Liver (tissue), 3 donors: ENCODE results near the gene COL26A1.

Experiments
- GABPA ChIP-seq, 2 donors: IDR thresholded peaks in 1 of 2; conservative IDR thresholded peaks in 1 of 2; 2 replicates each; pipeline ENCODE4 v1.6.1; 2016; ENCODE audit warnings: antibody characterized with exemption in 2 of 2, mild to moderate bottlenecking in 1 of 2, moderate library complexity in 1 of 2
- RAD21 ChIP-seq, 2 donors: IDR thresholded peaks; 2 replicates each; pipeline ENCODE4 v1.6.1; 2016; ENCODE audit warnings: antibody characterized with exemption in 2 of 2, mild to moderate bottlenecking in 2 of 2
- SP1 ChIP-seq: IDR thresholded peaks from 2 replicates; pipeline ENCODE4 v1.6.1; 2018; ENCODE audit warnings: antibody characterized with exemption, mild to moderate bottlenecking
- TAF1 ChIP-seq: conservative IDR thresholded peaks from 2 replicates; pipeline ENCODE4 v1.6.1; 2016; ENCODE audit warnings: antibody characterized with exemption, mild to moderate bottlenecking
- YY1 ChIP-seq: IDR thresholded peaks from 2 replicates; pipeline ENCODE4 v1.6.1; 2016; ENCODE audit warnings: antibody characterized with exemption, mild to moderate bottlenecking
- TF ChIP-seq, protein P1 (sequence below): fragments of 150-350 bp; IDR thresholded peaks from 2 replicates; pipeline ENCODE4 v1.5.1; 2017; ENCODE audit warnings: improper control_type of control experiment, low read depth, low read length; ENCODE audit not compliant: missing input control
- TF ChIP-seq, protein P2 (sequence below): IDR thresholded peaks from 2 replicates; pipeline ENCODE4 v1.6.1; 2016; ENCODE audit warnings: antibody characterized with exemption
- TF ChIP-seq, protein P3 (sequence below): IDR thresholded peaks from 2 replicates; pipeline ENCODE4 v1.6.1; 2016; ENCODE audit warnings: antibody characterized with exemption
- donor health status: healthy.
- donor health status: healthy.

DNA sequence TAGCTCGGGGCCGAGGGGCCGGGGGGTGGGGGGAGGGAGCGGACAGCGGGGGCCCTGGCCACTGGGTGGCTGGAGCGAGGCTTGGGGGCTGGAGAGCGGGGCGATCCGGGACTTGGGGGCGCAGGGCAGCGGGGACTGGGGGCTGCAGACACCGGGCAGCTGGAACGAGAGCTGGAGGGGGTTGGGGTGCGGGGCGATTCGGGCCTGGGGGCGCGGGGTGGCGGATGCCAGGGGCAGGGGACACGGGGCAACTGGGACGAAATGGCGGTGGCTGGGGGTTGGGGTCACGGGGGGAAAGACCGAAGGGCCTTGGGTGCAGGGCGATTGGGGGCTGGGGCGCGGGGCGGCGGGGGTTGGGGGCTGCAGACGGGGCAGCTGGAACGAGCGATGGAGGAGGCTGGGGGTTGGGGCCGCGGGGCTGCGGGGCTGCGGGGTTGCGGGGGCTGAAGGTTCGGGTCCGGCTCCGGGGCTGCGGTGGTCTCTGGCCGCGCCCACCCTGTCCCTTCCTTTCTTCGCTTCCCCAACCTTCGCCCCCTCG lies 590 bp downstream of the COL26A1 start:
- TF ChIP-seq, protein P1, sequence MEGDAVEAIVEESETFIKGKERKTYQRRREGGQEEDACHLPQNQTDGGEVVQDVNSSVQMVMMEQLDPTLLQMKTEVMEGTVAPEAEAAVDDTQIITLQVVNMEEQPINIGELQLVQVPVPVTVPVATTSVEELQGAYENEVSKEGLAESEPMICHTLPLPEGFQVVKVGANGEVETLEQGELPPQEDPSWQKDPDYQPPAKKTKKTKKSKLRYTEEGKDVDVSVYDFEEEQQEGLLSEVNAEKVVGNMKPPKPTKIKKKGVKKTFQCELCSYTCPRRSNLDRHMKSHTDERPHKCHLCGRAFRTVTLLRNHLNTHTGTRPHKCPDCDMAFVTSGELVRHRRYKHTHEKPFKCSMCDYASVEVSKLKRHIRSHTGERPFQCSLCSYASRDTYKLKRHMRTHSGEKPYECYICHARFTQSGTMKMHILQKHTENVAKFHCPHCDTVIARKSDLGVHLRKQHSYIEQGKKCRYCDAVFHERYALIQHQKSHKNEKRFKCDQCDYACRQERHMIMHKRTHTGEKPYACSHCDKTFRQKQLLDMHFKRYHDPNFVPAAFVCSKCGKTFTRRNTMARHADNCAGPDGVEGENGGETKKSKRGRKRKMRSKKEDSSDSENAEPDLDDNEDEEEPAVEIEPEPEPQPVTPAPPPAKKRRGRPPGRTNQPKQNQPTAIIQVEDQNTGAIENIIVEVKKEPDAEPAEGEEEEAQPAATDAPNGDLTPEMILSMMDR = no peak
- no peak for TF ChIP-seq TAF1
- TF ChIP-seq RAD21 (IDR thresholded peaks at IDR 0.05) = no peak
- TF ChIP-seq YY1 = no peak
- TF ChIP-seq, protein P2, sequence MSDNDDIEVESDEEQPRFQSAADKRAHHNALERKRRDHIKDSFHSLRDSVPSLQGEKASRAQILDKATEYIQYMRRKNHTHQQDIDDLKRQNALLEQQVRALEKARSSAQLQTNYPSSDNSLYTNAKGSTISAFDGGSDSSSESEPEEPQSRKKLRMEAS = no peak
- TF ChIP-seq GABPA (IDR thresholded peaks at IDR 0.05 in 1 of 2, conservative IDR thresholded peaks at IDR 0.05 in 1 of 2) = no peak
- no peak for TF ChIP-seq SP1
- TF ChIP-seq, protein P3, sequence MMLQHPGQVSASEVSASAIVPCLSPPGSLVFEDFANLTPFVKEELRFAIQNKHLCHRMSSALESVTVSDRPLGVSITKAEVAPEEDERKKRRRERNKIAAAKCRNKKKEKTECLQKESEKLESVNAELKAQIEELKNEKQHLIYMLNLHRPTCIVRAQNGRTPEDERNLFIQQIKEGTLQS = no peak
